GM12878 (cell line): ENCODE data around the gene SGIP1. TPM values are rescaled to one million over a fixed set of nuclear protein-coding genes. Genes with fewer than 3 reads are reported as not detected.

Experiments
- ATAC-seq: fragments of 200-7000 bp; cut with Tn5 transposase; 3 replicates; pipeline ENCODE4 v1.9.1; 2020; ENCODE audit warnings: mild to moderate bottlenecking, moderate library complexity
- BruUV-seq: library from RNA; stranded (reverse); fragments of 400-500 nt; replicated peaks from 2 replicates; lab custom pipeline; 2021; lab: Mats Ljungman, UMichigan
- CTCF ChIA-PET: fragments of 300-600 bp; sonication (Branson Sonifier 250); formaldehyde crosslinking; extraction: SDS; loops from one replicate; lab custom pipeline; 2021; ENCODE audit warnings: inconsistent platforms; lab: Yijun Ruan, JAX
- POLR2A ChIA-PET: fragments of 350-600 bp; formaldehyde crosslinking; extraction: SDS; loops from one replicate; lab custom pipeline; 2021; ENCODE audit warnings: inconsistent platforms; lab: Charles Lee
- RAD21 ChIA-PET: fragments of 300-600 bp; sonication (Branson Sonifier 250); formaldehyde crosslinking; loops from one replicate; lab custom pipeline; 2023; ENCODE audit warnings: antibody characterized with exemption; ENCODE audit not compliant: unreplicated experiment; lab: Charles Lee
- SMC1A ChIA-PET: fragments of 300-600 bp; sonication (Branson Sonifier 250); formaldehyde crosslinking; loops from one replicate; lab custom pipeline; 2023; ENCODE audit not compliant: unreplicated experiment, uncharacterized antibody; lab: Charles Lee
- DNase-seq: peaks from one replicate; pipeline ENCODE4 v3.0.0-alpha.2; 2011; ENCODE audit warnings: low read depth, low spot score
- FAIRE-seq: peaks from 3 replicates; lab custom pipeline; 2011; peaks lifted over from hg19 to GRCh38; lab: Jason Lieb, UNC
- H2AFZ ChIP-seq: 2 replicates; pipeline ENCODE4 v1.6.0; 2011; ENCODE audit warnings: low read depth, low read length, control low read depth; ENCODE audit not compliant: control insufficient read depth
- H3K27ac ChIP-seq: 2 replicates; pipeline ENCODE4 v1.5.1; 2011; ENCODE audit warnings: control low read depth; ENCODE audit not compliant: control insufficient read depth, insufficient read depth
- H3K27me3 ChIP-seq, 2 experiments: replicated peaks in 1 of 2; 2 replicates each; pipeline versions ENCODE4 v1.6.0 to v1.6.1; 2011; ENCODE audit warnings: low read length in 1 of 2; ENCODE audit not compliant: control insufficient read depth in 2 of 2, insufficient read depth in 2 of 2
- H3K36me3 ChIP-seq, 2 experiments: 2 replicates each; pipeline ENCODE4 v1.5.1; 2011; ENCODE audit warnings: low read length in 1 of 2; ENCODE audit not compliant: control insufficient read depth in 2 of 2, insufficient read depth in 2 of 2
- H3K4me1 ChIP-seq: 2 replicates; pipeline ENCODE4 v1.6.1; 2011; ENCODE audit warnings: mild to moderate bottlenecking, low read length, moderate library complexity, mixed read lengths; ENCODE audit not compliant: control insufficient read depth, insufficient read depth
- H3K4me2 ChIP-seq: 2 replicates; pipeline ENCODE4 v1.6.0; 2011; ENCODE audit warnings: control low read depth; ENCODE audit not compliant: control insufficient read depth, insufficient read depth
- H3K4me3 ChIP-seq: fragments of 200-600 bp; sonication (generic); 2 replicates; pipeline ENCODE4 v1.5.1; 2016
- H3K79me2 ChIP-seq: 2 replicates; pipeline ENCODE4 v1.6.0; 2011; ENCODE audit warnings: low read length; ENCODE audit not compliant: control insufficient read depth, insufficient read depth
- H3K9ac ChIP-seq: 2 replicates; pipeline ENCODE4 v1.8.0; 2011; ENCODE audit warnings: low read length, control low read depth, mixed read lengths; ENCODE audit not compliant: control insufficient read depth, insufficient read depth
- H3K9me3 ChIP-seq: replicated peaks from 3 replicates; pipeline ENCODE4 v1.5.1; 2011; ENCODE audit warnings: mild to moderate bottlenecking, low read length; ENCODE audit not compliant: control insufficient read depth, insufficient read depth
- H4K20me1 ChIP-seq: 2 replicates; pipeline ENCODE4 v1.6.0; 2011; ENCODE audit not compliant: control insufficient read depth, insufficient read depth
- CHD2 ChIP-seq: IDR thresholded peaks from 2 replicates; pipeline ENCODE4 v1.6.1; 2011; ENCODE audit warnings: low read depth, low read length, improper control_type of control experiment, borderline replicate concordance
- EP300 ChIP-seq, 2 experiments: fragments of 150-350 bp in 1 of 2; IDR thresholded peaks; 2 replicates each; pipeline ENCODE4 v1.6.1; 2011 to 2012; ENCODE audit warnings: low read depth in 2 of 2, low read length in 2 of 2, borderline replicate concordance in 1 of 2, improper control_type of control experiment in 1 of 2, inconsistent platforms in 1 of 2; ENCODE audit not compliant: control insufficient read depth in 1 of 2
- MEF2B ChIP-seq: fragments of 450-650 bp; IDR thresholded peaks from 2 replicates; pipeline ENCODE4 v1.6.1; 2018; ENCODE audit warnings: mild to moderate bottlenecking, moderate library complexity; ENCODE audit not compliant: partially characterized antibody, poor library complexity, severe bottlenecking
- MTA3 ChIP-seq: IDR thresholded peaks from 2 replicates; pipeline ENCODE4 v1.6.1; 2012; ENCODE audit warnings: low read length, inconsistent platforms, borderline replicate concordance
- NRF1 ChIP-seq: conservative IDR thresholded peaks from 2 replicates; pipeline ENCODE4 v1.6.1; 2011; ENCODE audit warnings: mild to moderate bottlenecking, low read depth, low read length, improper control_type of control experiment
- SRF ChIP-seq, 2 experiments: IDR thresholded peaks; 2 replicates each; pipeline ENCODE4 v1.6.1; 2011; ENCODE audit warnings: low read depth in 2 of 2, low read length in 2 of 2, mild to moderate bottlenecking in 1 of 2, moderate library complexity in 1 of 2
- STAT3 ChIP-seq: IDR thresholded peaks from 2 replicates; pipeline ENCODE4 v1.6.1; 2011; ENCODE audit warnings: low read depth, low read length, improper control_type of control experiment
- TAF1 ChIP-seq: IDR thresholded peaks from 2 replicates; pipeline ENCODE4 v1.6.1; 2011; ENCODE audit warnings: mild to moderate bottlenecking, low read depth, low read length, borderline replicate concordance
- WGBS: methylation state at CpG from one replicate; pipeline ENCODE4 v1.1.6; 2016; ENCODE audit warnings: low lambda C conversion rate; ENCODE audit not compliant: insufficient replicate concordance, insufficient coverage; ENCODE audit errors: missing lambda C conversion rate; 5-methylcytosine and 5-hydroxymethylcytosine counted together
- in situ Hi-C: fragments of 300-500 bp; cut with MboI; formaldehyde crosslinking; loops from 9 replicates; pipeline ENCODE4 v1.14.3; 2018; ENCODE audit warnings: mixed read lengths
- intact Hi-C: fragments of 100-400 bp; cut with micrococcal nuclease; formaldehyde crosslinking; loops from one replicate; pipeline ENCODE4 v1.14.2; 2022; ENCODE audit not compliant: unreplicated experiment
- polyA plus RNA-seq, 11 experiments: library from polyadenylated mRNA; depleted of rRNA in 4 of 11; unstranded in 6 of 11; stranded (reverse) in 5 of 11; fragments of >200 nt; fragmentation: Nextera tagmentation in 4 of 11; fragmentation: Illumina TruSeq in 1 of 11; extraction: Ambion mirVana in 4 of 11; extraction: Trizol in 1 of 11; gene quantifications; 1 replicate in 1 of 11; 2 replicates in 10 of 11; pipeline versions ENCODE4 v1.2.1 to v1.2.3, GENCODE V29; 2011 to 2016; ENCODE audit warnings: inconsistent platforms in 2 of 11, missing spikeins in 2 of 11, low read depth in 1 of 11
- total RNA-seq, 4 experiments: library from RNA; depleted of rRNA in 3 of 4; stranded (reverse); fragments of >200 nt in 3 of 4; fragmentation: Illumina TruSeq in 1 of 4; extraction: Trizol in 1 of 4; gene quantifications; 2 replicates each; pipeline versions ENCODE4 v1.2.1 to v1.2.3, GENCODE V29; 2013 to 2021

The SGIP1 gene
- total and polyA plus RNA-seq, 10 of the 15 experiments (the other 5 are each of a cell fraction or from before 2014, with no cell fraction given) = 0.15 TPM; not detected in 9

- Histone ChIP-seq H3K4me3 (no peak overlapping the region), H3K27me3 (no peaks in the 10 kb centered on the region; a peak in 1 of 4 replicates), H3K36me3 (no peaks in the 10 kb centered on the region), H3K4me1 (no peaks in the 10 kb centered on the region), H2AFZ (peak overlapping the region; percentile 33), H3K4me2 (peak overlapping the region; percentile 60), H3K79me2 (no peaks in the 10 kb centered on the region), H3K27ac (no peak overlapping the region), H3K9me3 (no peaks in the 10 kb centered on the region), H3K9ac (no peak overlapping the region), H4K20me1 (no peaks in the 10 kb centered on the region)
- no TSS peak for BruUV-seq
- SMC1A ChIA-PET = interaction anchor here (0.6 to 0.9 kb wide), 4 partner anchors 12 to 443 kb away, joined by 3 read pairs; no protein-coding TSS in a partner anchor
- 37% methylated on average over 7 of the region's 7 CpGs for WGBS
- no peak for TF ChIP-seq MTA3
- no peak for TF ChIP-seq NRF1
- no peak for TF ChIP-seq SRF (IDR thresholded peaks at IDR 0.05; ENCODE audit: low read depth in 2 of 2, low read length in 2 of 2)
- TF ChIP-seq MEF2B = no peak
- no peak for TF ChIP-seq STAT3
- no peak for TF ChIP-seq TAF1
- TF ChIP-seq EP300 (IDR thresholded peaks at IDR 0.05; ENCODE audit: borderline replicate concordance in 1 of 2, control insufficient read depth in 1 of 2, low read depth in 2 of 2, low read length in 2 of 2) = no peak
- TF ChIP-seq CHD2 = no peak
- DNase-seq (no peak), FAIRE-seq (peak; percentile 56), ATAC-seq (peak; percentile 35)
- CTCF ChIA-PET = interaction anchor here (1.3 kb wide), 1 partner anchor 379 kb away, joined by 5 read pairs; no protein-coding TSS in a partner anchor
- in situ Hi-C loops (loop anchor here (25.0 kb wide), 1 partner anchor 718 kb away; no protein-coding TSS in a partner anchor), intact Hi-C loops (loop anchor here (5.0 kb wide), 3 partner anchors 158 to 733 kb away; no protein-coding TSS in a partner anchor)
- POLR2A ChIA-PET = no interaction called here
- RAD21 ChIA-PET = interaction anchor here (1.0 kb wide), 1 partner anchor 227 kb away, joined by 3 read pairs; no protein-coding TSS in a partner anchor
These were observed 235.7 kb downstream of the SGIP1 start for GRCh38 chr1:66769512-66770229.
